DOHH2 (cell line): ENCODE results near the gene INPP4A.

Experiments used
- H3F3A ChIP-seq: fragments of 200-600 bp; sonication (generic), shearing (Covaris generic); 2 replicates; pipeline ENCODE4 v1.6.0; 2016; ENCODE audit warnings: antibody characterized with exemption, mild to moderate bottlenecking; ENCODE audit not compliant: control insufficient read depth, insufficient read depth
- H3K27ac ChIP-seq: fragments of 200-600 bp; sonication (generic); 2 replicates; pipeline ENCODE4 v1.5.1; 2014; ENCODE audit warnings: low read depth, mild to moderate bottlenecking, low read length, moderate library complexity
- H3K27me3 ChIP-seq: fragments of 200-600 bp; sonication (generic); 2 replicates; pipeline ENCODE4 v1.6.1; 2014; ENCODE audit warnings: mild to moderate bottlenecking, low read length, mixed read lengths; ENCODE audit not compliant: control insufficient read depth
- H3K36me3 ChIP-seq: fragments of 200-600 bp; sonication (generic); 2 replicates; pipeline ENCODE4 v1.6.1; 2014; ENCODE audit warnings: mild to moderate bottlenecking, low read length, moderate library complexity, mixed read lengths; ENCODE audit not compliant: control insufficient read depth
- H3K4me1 ChIP-seq: fragments of 200-600 bp; sonication (generic); 2 replicates; pipeline ENCODE4 v1.6.1; 2014; ENCODE audit warnings: mild to moderate bottlenecking, low read length, mixed read lengths; ENCODE audit not compliant: control insufficient read depth
- H3K4me2 ChIP-seq: fragments of 200-600 bp; sonication (generic); 2 replicates; pipeline ENCODE4 v1.6.0; 2014; ENCODE audit warnings: mild to moderate bottlenecking, low read length, moderate library complexity
- H3K4me3 ChIP-seq: fragments of 200-600 bp; sonication (generic); 2 replicates; pipeline ENCODE4 v1.5.1; 2014; ENCODE audit warnings: mild to moderate bottlenecking, low read length, mixed read lengths
- H3K79me2 ChIP-seq: fragments of 200-600 bp; sonication (generic); 2 replicates; pipeline ENCODE4 v1.6.1; 2014; ENCODE audit warnings: mild to moderate bottlenecking, low read length, mixed read lengths; ENCODE audit not compliant: control insufficient read depth
- H3K9me2 ChIP-seq: fragments of 200-600 bp; sonication (generic); replicated peaks from 2 replicates; pipeline ENCODE4 v1.6.1; 2014; ENCODE audit warnings: mild to moderate bottlenecking, low read length, mixed read lengths; ENCODE audit not compliant: control insufficient read depth
- H3K9me3 ChIP-seq: fragments of 200-600 bp; sonication (generic); 2 replicates; pipeline ENCODE4 v1.6.1; 2014; ENCODE audit warnings: antibody characterized with exemption, low read length, mixed read lengths; ENCODE audit not compliant: control insufficient read depth, insufficient read depth
- H4K20me1 ChIP-seq: fragments of 200-600 bp; sonication (generic); 2 replicates; pipeline ENCODE4 v1.6.0; 2014; ENCODE audit warnings: low read depth, mild to moderate bottlenecking, antibody characterized with exemption, low read length, moderate library complexity; ENCODE audit not compliant: control insufficient read depth, insufficient read depth
- CTCF ChIP-seq: fragments of 200-600 bp; sonication (generic); IDR thresholded peaks from one replicate; pipeline ENCODE4 v1.5.1; 2014; ENCODE audit warnings: antibody characterized with exemption, mild to moderate bottlenecking, low read depth, low read length; ENCODE audit not compliant: poor library complexity, severe bottlenecking
- EZH2phosphoT487 ChIP-seq: fragments of 200-600 bp; sonication (generic); IDR thresholded peaks from 2 replicates; pipeline ENCODE4 v1.6.1; 2017; ENCODE audit warnings: borderline replicate concordance, mild to moderate bottlenecking, antibody characterized with exemption, low read length, moderate library complexity, mixed read lengths

Gene INPP4A

DNA sequence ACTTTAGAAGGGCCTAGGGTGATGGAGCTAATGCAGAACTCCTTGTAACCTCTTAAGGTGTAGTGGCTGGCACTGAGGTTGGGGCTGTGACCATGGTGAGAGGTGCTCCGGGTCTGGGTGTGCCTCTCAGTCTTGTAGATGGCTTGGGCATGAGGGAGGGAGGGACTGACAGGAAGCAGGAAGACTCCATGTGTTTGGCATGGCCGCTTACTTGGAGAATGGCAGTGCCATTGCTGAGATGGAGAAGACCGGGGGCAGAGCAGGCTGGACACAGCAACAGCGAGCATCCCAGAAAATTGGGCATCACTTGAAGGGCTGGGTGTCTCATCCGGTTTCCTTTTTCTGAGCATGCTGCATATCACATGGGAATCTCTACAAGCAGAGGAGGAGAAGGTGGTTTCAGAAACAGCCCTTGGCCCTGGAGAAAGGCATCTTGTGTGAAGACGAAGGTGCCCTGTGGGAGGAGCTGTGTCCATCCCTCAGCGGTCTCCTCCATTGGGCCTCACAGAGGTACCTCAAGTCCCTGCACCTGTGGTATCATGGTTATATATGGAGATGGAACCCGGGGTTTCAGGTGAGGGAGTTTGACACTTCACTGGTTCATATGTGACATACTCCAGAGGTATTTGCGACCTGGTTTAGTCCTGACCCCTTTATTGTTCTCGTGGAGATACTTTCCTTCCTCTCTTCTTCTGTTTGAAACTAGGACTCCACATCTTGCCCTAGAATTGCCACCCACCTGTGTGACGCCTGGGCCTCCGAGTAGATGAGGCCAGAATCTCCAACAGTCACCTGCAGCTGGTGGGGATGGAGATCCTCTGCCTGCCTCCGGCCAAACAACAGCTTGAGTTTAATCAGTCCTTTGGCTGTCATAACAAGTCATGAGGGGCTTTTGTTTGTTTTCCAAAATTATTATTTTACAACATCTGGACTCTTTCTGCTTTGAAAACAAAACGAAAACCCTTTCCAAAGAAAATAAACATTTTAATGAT, 45.6 kb downstream of the INPP4A start:
- Histone ChIP-seq H3K9me2 (no peaks in the 10 kb centered on the region), H3F3A (no peaks in the 10 kb centered on the region), H3K79me2 (peaks cover 6% of the 10 kb centered on the region; the same call in 1 of the 2 replicates), H3K27ac (no peak overlapping the region), H4K20me1 (no peaks in the 10 kb centered on the region), H3K4me3 (no peak overlapping the region), H3K4me2 (no peak overlapping the region), H3K36me3 (no peaks in the 10 kb centered on the region), H3K9me3 (peaks cover 15% of the 10 kb centered on the region; the same call in 1 of the 2 replicates), H3K27me3 (no peaks in the 10 kb centered on the region), H3K4me1 (peaks cover 12% of the 10 kb centered on the region)
- TF ChIP-seq CTCF: no peak
- no peak for TF ChIP-seq EZH2phosphoT487

DNA sequence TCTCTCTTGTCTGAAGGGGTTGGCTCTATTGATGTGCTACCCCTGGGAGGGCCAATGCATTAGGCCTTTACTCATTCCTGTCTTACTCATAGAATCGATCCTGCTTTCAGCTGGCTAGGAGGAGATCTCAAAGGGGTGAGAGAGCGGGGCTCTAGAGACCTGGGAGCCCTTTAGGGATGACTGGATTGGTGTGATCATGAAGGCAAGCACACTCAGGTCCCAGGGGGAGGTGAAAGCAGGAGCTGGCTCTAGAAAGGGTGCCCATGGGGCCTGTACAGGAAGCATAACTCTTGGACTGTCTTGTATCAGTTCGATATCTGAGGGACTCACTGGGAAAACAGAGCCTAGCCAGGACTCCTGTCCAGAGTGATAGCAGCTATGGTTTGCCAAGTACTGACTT, 47.8 kb downstream of the INPP4A start:
- Histone ChIP-seq H3K27me3 (no peaks in the 10 kb centered on the region), H3K36me3 (no peaks in the 10 kb centered on the region), H3K27ac (no peak overlapping the region), H4K20me1 (no peaks in the 10 kb centered on the region), H3K9me3 (peaks cover 31% of the 10 kb centered on the region), H3K4me1 (peaks cover 14% of the 10 kb centered on the region), H3K4me3 (no peak overlapping the region), H3K9me2 (no peaks in the 10 kb centered on the region), H3K79me2 (peaks cover 6% of the 10 kb centered on the region; the same call in 1 of the 2 replicates), H3K4me2 (no peak overlapping the region), H3F3A (no peaks in the 10 kb centered on the region)
- TF ChIP-seq CTCF: no peak
- no peak for TF ChIP-seq EZH2phosphoT487

DNA sequence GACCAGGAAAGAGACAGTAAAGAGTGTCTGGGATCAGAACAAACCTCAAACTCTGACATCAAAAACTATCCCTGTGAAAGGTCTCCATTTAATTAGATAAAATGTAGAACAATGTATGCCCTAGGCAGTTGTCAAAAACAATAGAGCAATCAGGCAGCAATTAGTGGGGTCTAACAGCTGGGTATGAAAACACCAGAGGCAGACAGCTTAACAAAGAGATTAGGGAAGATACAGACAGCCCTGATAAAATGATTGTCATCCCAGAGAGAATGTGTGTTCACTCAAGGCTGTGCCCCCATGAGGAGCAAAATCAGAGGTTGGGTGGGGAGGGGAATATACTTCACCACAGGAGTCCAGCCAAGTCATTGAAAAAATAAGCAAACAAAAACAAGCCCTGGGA, 50.0 kb downstream of the INPP4A start:
- peaks cover 14% of the 10 kb centered on the region for H3K4me1 ChIP-seq

More for the DNA sequence above, 50.0 kb downstream of the INPP4A start:
- Histone ChIP-seq H3F3A (no peaks in the 10 kb centered on the region), H4K20me1 (no peaks in the 10 kb centered on the region), H3K79me2 (no peaks in the 10 kb centered on the region), H3K27me3 (no peaks in the 10 kb centered on the region), H3K27ac (no peak overlapping the region), H3K9me2 (no peaks in the 10 kb centered on the region), H3K36me3 (no peaks in the 10 kb centered on the region), H3K4me3 (no peak overlapping the region), H3K9me3 (peaks cover 33% of the 10 kb centered on the region), H3K4me2 (no peak overlapping the region)
- TF ChIP-seq EZH2phosphoT487: no peak
- no peak for TF ChIP-seq CTCF
